8988T (cell line): Measurements from ENCODE around the gene PHLDB1.

Experiments used
- DNase-seq: peaks from one replicate; pipeline ENCODE4 v3.0.0; 2011

Gene PHLDB1

DNA sequence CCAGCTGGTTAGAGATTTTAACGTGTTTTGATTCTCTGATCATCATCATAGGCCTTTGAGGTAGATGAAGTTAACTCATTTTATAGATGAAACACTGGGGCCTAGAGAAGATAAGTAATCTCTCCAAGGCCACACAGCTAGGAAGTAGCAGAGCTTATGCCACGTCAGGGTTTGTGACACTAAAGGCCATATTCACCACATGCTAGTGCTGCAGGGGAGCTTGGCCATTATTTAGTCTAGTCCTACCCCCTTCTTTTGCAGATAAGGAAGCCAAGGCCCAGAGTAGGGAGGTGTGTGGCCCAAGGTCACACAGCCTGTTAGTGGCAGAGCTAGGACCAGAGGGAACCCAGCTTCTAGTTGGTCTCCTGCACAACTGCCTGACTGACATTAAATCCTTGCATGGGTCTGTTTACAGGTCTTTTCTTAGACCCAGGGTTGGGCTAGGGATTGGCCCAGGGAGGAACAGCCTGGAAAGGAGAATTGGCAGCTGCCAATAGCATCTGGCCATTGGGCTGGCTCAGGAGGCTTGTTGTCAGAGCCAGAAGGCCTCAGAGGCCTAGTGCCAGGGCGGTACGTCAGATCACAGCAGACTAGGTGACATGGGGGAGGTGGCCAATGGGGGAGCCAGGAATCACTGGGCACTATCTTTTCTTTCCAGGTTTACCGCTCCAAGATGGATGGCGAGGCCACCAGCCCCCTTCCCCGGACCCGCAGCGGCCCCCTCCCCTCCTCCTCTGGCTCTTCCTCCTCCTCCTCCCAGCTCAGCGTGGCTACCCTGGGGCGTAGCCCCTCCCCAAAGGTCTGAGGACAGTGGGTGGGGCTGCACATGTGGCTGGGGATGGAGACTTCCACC is 36.0 kb downstream of the PHLDB1 start:
- no peak for DNase-seq

DNA sequence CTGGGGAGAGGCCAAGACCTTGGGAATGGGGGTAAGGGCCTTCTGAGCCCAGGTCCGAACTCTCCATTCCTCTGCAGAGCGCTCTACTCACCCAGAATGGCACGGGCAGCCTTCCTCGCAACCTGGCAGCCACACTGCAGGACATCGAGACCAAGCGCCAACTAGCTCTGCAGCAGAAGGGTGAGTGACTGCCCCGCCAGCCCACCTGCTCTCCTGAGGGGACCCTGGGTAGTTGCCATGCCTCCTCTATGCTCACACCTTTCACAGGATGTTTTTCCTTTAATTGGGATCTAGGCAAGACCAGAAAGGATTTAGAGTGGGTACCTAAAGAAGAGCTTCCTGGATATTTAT is 36.6 kb downstream of the PHLDB1 start:
- DNase-seq, result no peak

DNA sequence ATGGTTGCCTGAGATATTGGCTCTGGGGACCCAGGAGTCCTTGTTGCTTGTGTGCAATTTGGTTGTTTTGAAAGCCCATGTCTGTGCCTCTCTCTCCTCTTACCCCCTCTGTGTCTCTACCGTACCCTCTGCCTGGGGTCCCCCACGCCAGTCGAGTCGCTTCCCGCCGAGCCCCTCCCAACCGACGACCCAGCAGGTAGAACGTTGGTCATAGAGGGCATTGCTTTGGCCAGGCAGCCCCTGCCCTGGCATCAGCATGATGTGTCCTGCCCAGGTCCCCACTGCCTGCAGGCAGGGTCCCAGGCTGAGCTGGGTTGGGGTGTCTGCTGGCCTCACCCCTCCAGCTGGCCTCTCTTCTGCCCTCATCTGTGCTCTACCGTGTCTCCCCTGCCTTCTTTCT is 37.1 kb downstream of the PHLDB1 start:
- no peak for DNase-seq

DNA sequence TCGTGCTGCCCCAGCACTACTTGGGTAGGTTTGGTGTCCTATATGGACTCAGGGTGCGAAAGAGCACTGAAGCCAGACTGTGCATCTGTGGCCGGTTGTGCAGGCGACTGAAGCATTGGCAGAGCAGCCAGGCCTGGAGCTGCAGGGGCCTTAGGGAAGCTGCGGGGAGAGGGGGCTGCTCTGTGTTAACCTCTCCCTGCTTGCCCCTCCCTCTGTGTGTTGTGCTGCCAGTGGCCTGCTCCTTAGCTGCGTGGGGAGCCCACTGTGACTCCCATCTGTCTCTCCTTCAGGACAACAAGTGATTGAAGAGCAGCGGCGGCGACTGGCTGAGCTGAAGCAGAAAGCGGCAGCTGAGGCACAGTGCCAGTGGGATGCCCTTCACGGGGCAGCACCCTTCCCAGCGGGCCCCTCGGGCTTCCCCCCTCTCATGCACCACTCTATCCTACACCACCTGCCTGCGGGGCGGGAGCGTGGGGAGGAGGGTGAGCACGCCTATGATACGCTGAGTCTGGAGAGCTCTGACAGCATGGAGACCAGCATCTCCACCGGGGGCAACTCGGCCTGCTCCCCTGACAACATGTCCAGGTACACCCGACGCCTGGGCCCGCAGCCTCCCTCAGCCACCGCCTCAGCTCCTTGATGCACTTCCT is 37.8 kb downstream of the PHLDB1 start:
- DNase-seq, result no peak

DNA sequence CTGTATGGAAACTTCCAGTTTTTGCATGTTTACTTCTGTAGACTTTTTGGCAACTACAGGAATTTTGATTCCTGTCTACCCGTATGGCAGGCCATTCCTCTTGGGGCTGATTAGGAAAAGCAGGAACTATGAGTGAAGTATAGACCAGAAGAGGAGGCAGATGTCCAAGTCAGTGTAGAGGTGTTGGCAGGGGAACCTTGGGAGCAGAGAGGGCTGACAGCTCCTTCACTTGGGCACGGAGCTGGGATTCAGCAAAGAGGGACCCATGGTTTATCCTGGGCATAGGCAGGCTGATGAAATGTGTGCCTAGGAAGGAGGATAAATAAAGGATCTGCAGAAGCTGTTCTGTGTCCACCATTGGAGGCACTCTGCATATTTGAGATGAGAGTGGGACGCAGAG is 39.0 kb downstream of the PHLDB1 start:
- no peak for DNase-seq

DNA sequence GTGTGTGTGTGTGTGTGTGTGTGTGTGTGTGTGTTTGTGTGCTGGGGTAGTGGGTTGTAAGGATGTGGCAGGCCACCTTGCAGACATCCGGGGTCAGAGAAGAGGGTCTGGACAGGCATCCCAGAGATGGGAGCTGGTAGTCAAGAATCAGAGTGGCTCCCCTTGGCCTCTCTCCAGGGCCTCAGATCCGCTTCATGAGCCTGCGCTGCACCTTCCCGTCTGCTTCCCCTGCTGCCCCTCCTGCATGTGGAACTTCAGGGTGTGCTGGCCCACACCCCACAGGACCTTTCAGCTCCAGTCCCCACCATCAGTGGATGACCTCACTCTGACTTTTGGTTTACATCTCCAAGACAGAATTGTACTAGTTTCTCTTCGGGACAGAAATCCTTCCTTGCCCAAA is 40.9 kb downstream of the PHLDB1 start:
- DNase-seq, result no peak

DNA sequence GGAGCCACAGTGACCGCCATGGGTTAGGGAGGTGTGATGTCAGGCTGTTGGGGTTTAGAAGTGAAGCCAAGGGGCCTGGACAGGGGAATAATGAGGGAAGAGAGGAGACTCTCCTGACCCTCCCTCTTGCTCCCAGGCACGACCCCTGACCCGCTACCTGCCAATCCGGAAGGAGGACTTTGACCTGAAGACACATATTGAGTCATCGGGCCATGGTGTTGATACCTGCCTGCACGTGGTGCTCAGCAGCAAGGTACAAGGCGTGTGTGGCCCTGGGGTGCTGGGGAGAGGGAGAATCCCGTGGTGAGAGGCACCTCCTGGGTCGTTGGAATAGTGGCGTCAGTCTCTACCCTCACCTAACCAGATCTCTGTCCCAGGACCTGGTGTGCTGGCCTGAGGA is 42.5 kb downstream of the PHLDB1 start:
- DNase-seq, result no peak

DNA sequence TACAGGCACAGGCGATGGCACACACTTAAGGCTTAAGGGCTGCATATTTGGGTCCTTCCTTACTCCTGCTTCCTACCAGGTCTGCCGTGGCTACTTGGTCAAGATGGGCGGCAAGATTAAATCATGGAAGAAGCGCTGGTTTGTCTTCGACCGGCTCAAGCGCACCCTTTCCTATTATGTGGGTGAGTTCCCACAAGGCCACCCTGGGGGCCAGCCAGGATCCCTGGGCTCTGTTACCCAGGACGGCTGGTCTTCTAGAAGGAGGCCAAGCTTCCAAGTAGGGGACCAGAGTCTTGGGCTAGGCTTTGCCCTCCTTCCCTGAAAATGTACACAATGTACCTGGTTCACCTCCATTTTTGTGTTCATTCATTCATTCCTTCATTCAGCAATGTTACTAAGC is 43.0 kb downstream of the PHLDB1 start:
- DNase-seq, result no peak

DNA sequence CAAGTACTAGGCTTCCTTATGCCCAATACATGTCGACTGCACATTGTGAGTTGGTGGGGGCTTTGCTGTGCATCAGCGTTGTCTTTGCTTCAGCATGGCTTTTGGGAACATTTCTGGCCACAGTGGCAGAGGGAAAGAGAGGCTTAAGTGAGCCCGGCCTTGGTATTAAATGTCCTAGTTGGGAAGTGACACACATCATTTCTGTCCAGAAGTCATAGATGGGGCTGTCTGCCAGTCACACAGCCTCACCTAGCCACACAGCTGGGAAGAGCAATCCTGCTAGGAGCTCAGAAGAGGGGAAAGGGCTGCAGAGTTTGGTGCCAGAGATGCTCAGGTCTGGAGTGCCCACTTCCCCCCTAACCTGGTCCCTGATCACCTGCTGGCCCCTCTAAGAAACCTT is 44.4 kb downstream of the PHLDB1 start:
- DNase-seq, result peak; percentile 10

DNA sequence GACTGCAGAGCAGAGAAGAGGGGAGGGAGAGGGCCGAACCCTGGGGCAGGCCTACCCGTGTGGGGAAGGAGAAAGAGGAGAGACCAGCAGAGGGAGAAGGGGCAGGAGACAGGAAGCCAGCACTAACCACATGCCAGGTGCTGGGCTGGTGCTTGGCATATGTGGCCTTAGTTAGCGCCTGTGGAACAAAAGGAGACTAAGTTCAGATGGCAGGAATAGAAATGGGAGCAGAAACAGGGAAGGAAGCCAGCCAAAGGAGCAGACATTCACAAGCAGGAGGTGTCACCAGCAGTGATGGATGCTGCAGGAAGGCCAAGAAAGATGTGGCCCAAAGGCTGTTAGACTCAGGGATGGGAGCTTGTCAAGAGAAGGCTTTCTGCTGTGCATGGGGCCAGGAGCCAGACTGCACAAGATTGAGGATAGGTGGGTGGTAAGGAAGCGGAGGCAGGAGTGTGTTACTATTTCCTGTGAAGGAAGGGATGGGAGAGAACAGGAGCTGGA is 45.3 kb downstream of the PHLDB1 start:
- peak; percentile 9 for DNase-seq

DNA sequence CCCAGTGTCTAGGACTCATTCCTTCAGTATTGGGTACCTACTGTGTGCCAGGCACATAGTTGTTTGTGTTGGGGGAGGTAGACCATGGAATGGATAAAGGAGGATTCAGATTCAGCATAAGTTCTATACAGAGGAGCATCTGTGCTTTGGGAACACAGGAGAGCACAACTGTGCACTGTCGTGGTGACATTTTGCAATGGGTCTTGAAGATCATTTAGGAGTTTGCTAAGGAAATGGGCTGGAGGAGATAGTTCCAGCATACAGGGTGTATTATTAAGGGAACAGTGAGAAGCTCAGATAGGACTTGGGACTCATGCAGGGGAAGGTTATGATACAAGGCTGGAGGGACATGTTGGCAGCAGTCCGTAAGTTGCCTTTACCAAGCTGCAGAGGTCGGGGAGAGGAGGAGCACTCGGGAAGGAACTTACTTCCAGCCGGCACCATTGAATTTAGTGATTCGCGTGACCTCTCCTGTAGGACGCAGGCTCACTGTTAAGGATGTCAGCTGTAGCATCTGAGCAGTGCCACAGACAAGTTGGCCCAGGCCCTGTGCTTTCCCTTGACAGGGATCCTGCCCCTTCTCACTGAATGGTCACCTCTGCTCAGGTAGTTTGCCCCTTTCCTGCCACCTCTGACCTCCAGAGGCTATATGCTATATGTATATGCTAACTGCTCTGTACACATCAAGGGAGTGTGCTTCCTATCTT is 46.4 kb downstream of the PHLDB1 start:
- DNase-seq, result no peak

DNA sequence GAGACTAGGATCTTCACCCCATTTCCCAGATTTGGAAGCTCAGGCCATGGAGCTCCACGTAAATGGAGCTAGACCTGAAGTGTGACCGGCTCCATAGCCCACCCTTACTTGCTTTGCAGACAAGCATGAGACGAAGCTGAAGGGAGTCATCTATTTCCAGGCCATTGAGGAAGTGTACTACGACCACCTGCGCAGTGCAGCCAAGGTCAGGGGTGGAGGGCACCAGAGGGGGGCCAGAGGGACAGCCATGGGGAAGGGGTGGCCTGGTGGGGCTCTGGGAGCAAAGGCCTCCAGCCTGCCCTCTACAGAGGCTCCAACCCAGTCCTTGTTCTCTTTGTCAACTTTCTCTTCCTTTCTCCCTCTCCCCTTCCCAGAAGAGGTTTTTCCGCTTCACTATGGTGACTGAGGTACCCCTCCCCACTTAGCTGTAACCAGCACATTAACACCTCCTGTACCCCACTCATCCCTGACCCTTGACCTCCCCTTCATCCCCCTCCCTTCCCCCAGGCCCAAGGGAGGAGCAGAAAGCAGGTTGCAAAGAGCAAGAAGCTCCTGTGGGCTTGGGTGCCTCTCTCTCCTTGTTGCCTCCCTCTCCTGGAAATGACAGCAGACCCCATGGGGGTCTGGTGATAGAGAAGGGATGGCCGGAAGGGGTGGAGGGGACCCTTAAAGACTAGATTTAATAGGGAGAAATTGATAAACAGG is 48.2 kb downstream of the PHLDB1 start:
- DNase-seq, result peak; percentile 9

DNA sequence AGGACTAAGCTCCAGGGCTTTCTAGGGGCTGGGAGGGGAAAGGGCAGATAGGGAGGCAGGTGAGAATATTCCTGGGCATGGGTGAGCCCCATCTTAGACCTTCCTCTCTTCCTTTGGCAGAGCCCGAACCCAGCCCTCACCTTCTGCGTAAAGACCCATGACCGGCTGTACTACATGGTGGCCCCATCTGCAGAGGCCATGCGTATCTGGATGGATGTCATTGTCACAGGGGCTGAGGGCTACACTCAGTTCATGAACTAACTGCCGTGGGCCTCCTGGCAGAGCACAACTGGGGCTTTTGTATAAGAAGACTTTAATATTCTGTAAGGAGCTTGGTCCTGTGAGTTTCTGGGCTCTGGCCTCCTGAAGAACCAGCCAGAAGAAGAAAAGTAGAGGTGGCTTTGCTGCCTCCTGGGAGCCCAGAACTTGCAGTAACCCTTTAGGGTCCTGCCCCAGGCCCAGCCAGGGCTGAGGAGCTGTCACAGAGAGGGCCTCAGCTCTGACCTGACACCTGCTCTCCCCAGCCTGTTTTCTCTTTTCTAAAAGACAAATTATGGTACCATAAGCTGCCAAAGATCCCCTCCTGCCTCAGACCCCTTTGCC is 49.2 kb downstream of the PHLDB1 start:
- peak; percentile 10 for DNase-seq

DNA sequence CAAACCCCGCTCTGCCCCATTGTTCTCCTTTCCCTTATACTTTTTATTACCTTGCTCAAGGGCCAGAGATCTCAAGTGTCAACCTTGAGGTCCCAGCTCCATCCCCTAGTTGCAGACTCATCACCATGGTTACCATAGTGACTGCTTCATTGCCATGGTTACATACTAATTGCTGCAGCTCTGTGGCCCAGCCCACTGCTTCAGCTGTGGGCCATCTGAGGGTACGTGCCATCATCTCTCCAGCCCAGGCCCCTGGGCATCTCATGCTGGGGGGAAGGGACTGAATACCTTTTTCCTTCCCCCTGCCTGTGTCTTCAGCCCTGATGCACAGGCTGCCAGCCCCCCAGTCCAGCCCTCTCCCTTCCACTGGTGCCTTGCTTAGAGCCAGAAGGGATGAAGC is 49.8 kb downstream of the PHLDB1 start:
- DNase-seq, result peak; percentile 21

DNA sequence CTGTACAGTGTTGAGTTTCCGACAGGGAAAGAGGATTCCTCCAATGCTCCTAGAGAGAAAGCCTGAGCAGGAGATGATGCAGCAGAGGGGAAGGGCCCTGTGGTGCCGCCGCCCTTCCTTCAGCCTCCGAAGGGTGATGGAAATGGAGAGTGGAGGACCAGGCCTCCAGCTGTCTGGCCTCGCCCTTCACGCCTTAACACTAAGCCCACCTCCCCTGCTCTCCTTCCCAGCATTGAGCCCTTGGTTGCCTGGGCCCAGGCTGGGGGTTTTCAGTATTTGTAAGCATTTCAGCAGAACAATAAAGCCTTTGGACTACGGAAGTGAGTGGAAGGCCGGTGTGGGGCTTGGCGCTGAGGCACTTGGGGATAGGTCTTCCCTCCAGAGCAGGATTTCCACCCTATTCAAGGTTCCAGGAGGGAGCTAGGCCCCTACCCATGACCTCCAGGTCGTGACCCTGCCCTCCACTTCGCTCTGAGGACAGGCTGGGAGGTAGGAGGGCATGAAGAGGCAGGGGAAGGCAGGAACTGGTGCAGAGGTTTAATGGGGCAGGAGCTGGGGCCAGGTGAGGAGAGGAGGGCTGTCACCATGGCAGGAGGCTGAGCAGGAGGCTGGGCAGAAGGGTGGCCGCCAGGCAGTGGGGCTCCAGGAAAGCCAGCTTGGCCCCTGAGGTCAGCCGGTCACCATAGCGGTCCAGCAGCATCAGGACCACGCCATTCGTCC is 50.5 kb downstream of the PHLDB1 start:
- peak; percentile 20 for DNase-seq

DNA sequence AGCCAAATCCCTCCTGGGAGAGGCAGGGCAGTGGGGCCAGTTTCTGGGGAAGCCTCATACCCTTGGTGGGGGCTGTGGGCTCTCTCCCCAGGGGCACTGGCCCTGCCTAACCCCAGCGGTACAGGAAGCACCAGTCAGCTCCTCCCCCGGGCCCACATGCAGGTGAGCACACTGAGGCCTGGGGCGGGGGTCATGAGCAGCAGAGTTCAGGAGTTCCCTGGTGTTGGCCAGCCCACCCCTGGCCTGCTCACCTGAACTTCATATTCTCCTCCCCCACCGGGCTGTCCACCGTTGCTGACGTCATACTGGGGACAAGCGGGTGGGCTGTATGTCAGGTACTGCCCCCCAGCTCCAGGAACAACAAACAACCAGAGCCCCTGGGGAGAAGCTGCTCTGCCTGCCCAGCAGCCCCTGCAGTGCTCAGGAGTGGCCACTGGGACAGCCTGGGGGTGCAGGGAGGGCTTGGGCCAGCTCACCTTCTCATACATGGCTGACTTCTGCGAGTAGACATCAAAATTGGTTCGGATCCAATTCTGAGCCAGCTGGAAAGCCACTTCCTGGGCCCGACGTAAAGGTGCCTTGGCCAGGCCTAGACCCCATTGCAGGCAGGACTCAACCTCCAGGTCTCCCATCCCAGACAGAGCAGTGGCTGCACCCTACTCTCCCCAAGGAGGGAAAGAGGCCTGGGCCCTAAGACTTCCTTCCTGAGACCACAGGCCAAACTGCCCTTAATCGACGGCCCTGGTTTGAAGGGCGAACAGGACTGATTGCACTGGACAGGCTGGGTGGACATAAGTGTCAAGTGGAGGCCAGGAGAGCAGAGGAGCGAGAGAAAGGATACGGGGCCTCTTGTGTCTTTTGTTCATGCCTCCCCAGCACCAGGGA is 51.3 kb downstream of the PHLDB1 start:
- peak; percentile 67 for DNase-seq

DNA sequence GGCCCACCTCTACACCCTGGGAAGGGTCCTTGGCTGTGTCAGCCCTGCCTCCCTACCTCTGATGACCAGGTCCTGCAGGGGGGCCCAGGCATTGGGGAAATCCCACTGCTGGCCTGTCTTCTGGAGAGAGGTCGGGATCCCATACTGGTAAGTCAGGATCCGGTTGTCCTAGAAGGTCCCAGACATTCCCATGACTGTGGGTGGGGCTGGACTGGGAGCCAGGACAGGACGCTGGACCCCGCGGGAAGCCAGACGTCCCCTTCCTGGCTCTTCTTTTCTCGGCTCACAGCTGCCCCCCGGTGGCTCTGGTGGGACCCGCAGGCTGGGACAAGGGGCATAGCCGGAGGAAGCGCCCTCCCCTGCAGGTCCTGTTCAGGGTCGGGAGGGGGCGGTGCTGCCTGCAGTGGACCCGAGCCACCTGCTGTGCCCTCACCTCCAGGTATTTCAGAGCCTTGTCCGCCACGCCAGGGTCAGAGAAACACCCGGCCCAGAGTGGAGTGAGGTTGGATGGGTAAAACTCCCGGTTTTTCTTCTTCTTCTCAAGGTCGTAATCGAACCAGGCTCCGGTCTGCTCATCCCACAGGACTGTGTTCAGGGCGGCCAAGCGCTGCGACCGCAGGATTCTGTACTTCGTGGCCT is 52.0 kb downstream of the PHLDB1 start:
- peak; percentile 95 for DNase-seq

DNA sequence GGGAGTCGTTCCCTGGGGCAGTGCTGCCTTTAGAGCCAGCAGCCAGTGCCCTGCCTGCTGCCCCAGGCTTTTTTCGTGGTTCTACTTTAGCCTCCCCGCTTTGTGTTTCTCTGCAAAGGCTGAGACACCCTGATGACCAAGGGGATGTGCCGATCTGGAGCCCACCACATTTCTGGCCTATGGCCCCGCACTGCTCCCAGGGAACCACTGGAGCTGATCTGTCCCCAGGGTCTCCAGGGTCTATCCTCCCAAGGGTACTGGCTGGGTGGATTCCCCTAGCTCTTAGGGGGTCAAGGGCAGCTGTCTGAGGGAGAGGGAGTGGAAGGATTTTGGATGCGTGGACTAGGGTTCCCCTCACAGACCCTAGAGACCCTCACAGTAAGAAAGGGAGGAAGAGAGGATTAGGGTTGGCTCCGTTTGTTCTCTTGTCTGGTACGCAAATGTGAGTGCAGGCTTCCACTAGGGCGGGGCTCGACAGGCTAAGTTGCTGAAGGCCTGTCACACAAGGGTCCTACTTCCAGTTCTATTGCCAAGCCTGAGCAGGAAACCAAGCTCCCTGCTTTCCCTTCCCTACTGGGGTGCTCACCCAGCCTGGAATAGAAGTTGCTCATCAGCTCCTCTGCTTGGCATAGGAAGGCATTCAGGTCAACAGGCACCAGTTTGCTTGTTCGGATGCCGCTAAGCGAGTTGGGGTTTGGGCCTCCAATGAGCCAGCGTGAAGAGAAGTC is 52.7 kb downstream of the PHLDB1 start:
- peak; percentile 10 for DNase-seq

DNA sequence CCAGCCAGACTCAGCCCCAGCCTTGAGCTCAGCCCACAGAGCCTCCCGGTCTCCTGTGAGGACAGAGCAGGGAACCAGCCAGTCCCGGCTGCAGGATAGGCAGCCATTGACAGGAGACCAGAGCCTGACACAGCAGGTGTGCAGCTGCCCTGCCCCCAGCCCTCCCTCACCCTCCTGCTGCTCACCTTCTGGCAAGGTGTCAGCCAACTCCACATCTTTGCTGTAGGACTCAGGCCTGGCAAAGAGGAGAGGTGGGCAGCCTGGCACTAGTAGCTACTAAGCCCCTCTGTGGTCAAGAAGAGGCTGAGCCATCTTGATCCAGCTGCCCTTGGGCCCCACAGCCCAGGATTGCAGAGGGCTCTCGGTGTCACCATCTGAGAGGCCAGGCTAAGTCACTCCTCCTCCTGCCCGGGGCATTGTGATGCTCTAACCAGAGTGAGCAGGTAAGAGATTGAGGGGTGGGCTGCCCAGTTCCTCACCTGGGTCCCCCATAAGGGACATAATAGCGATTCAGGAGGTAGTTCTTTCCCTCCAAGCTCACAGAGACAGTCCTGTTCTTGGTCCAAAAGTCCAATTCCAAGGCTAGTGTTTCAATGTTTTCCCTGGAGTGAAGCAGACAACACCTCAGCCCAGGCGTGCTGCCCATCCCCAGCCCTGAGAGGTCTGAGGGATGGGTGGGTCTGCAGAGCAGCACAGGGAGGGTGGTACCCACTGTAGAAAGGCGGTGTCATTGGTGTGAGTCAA is 53.4 kb downstream of the PHLDB1 start:
- DNase-seq, result no peak
